Neural crest cell (in vitro differentiated cells): ENCODE results near the gene CTSZ. TPM values are rescaled to one million over a fixed set of nuclear protein-coding genes. Genes with fewer than 3 reads are reported as not detected.
"Not testable (repeated sequence)": the region's sequence is repeated elsewhere in the genome, so short reads cannot be mapped to it uniquely, and the experiment has no call there.

Source experiments
- DNase-seq: peaks from one replicate; pipeline ENCODE4 v3.0.0; 2021; ENCODE audit warnings: low read depth, mixed read lengths, low spot score
- H3K27ac Mint-ChIP-seq: one replicate; pipeline ENCODE4 v1.8.0; 2021; ENCODE audit warnings: mild to moderate bottlenecking, mixed read lengths; ENCODE audit not compliant: unreplicated experiment
- H3K27me3 Mint-ChIP-seq: 2 replicates; pipeline ENCODE4 v1.8.0; 2021; ENCODE audit warnings: low read depth, mild to moderate bottlenecking, mixed read lengths
- H3K36me3 Mint-ChIP-seq: 2 replicates; pipeline ENCODE4 v1.8.0; 2021; ENCODE audit warnings: low read depth, mild to moderate bottlenecking, mixed read lengths
- H3K4me1 Mint-ChIP-seq: 2 replicates; pipeline ENCODE4 v1.8.0; 2021; ENCODE audit warnings: mixed read lengths
- H3K4me3 Mint-ChIP-seq: one replicate; pipeline ENCODE4 v1.8.0; 2021; ENCODE audit warnings: mild to moderate bottlenecking, mixed read lengths
- H3K9me3 Mint-ChIP-seq: 2 replicates; pipeline ENCODE4 v1.8.0; 2021; ENCODE audit warnings: mixed read lengths
- total RNA-seq: library from RNA; stranded (reverse); gene quantifications from 2 replicates; pipeline ENCODE4 v1.2.1, GENCODE V29; 2021
- TF ChIP-seq, protein P1 (sequence below): fragments of 200-600 bp; sonication (generic); conservative IDR thresholded peaks from 2 replicates; pipeline ENCODE4 v1.5.0; 2021; ENCODE audit warnings: antibody characterized with exemption, mild to moderate bottlenecking

Gene CTSZ
- total RNA-seq, 1 donor from 2014 or later, result 22.7 TPM

DNA sequence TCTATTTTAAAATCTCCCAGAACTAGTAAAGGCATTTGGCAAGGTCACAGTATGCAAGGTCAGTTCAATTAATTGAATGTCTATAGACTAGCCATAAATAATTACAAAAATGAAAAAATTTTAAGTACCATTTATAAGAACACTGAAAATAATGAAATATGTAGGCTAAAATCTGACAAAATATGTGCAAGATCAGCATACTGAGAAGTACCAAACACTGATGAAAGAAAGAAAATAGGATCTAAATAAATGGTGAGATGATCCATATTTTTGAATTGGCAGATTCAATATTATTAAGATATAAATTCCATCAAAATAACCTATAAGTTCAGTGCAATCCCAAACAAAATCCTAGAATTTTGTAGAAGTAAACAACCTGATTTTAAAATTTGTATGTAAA lies 54.0 kb downstream of the CTSZ start:
- TF ChIP-seq, protein P1, sequence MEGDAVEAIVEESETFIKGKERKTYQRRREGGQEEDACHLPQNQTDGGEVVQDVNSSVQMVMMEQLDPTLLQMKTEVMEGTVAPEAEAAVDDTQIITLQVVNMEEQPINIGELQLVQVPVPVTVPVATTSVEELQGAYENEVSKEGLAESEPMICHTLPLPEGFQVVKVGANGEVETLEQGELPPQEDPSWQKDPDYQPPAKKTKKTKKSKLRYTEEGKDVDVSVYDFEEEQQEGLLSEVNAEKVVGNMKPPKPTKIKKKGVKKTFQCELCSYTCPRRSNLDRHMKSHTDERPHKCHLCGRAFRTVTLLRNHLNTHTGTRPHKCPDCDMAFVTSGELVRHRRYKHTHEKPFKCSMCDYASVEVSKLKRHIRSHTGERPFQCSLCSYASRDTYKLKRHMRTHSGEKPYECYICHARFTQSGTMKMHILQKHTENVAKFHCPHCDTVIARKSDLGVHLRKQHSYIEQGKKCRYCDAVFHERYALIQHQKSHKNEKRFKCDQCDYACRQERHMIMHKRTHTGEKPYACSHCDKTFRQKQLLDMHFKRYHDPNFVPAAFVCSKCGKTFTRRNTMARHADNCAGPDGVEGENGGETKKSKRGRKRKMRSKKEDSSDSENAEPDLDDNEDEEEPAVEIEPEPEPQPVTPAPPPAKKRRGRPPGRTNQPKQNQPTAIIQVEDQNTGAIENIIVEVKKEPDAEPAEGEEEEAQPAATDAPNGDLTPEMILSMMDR, result no peak
- no peaks in the 10 kb centered on the region for H3K36me3 Mint-ChIP-seq
- H3K27me3 Mint-ChIP-seq, result no peaks in the 10 kb centered on the region
- DNase-seq, result no peak
- no peak overlapping the region for H3K27ac Mint-ChIP-seq
- no peak overlapping the region for H3K4me3 Mint-ChIP-seq
- H3K4me1 Mint-ChIP-seq, result no peaks in the 10 kb centered on the region
- H3K9me3 Mint-ChIP-seq, result peaks cover 7% of the 10 kb centered on the region

DNA sequence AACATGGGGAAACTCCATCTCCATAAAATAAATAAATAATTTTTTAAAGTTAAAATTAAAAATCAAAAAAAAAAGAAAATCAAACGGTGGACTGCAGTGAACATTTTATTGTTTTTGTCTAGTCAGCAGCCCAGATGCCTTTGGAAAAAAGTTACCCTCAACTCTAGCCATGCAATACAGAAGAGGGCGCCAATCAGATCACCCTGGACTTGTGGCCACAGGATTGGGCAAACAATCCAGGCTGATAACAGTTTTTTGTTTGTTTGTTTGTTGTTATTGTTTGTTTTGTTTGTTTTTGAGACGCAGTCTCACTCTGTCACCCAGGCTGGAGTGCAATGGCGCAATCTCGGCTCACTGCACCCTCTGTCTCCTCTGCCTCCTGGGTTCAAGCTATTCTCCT lies 56.5 kb downstream of the CTSZ start:
- H3K36me3 Mint-ChIP-seq, result no peaks in the 10 kb centered on the region
- no peak for DNase-seq
- no peaks in the 10 kb centered on the region for H3K27me3 Mint-ChIP-seq
- TF ChIP-seq, protein P1, result no peak
- H3K4me1 Mint-ChIP-seq, result no peaks in the 10 kb centered on the region
- no peak overlapping the region for H3K4me3 Mint-ChIP-seq
- H3K9me3 Mint-ChIP-seq, result peaks cover 5% of the 10 kb centered on the region
- H3K27ac Mint-ChIP-seq, result no peak overlapping the region

DNA sequence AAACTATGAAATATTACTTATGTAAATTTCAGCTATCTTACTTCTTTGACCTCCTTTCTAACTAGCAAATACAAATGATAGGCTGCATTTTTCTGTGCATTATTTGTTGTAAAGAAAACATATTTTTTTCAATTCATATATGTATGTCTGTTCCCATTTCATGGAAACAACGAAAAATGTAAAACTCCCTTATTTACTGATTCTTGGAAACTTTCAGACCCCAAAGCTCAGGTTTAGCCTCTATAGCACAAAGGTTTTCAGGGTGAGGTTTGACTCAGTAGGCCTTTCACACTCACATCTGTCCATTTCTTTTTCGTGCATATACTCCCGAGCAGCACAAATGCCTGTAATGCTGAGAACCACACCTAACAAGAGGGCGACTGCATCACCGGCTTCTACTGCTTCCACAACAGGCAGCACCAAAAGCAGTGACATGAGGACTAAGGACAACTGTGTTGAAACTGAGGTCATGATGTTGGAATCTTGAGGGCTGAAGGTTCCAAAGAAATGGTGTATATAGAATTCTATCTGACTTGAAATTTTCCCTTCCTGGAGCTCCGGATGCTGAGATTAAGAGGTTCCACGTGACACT lies 59.2 kb downstream of the CTSZ start:
- H3K27ac Mint-ChIP-seq, H3K9me3 Mint-ChIP-seq, H3K36me3 Mint-ChIP-seq, H3K4me1 Mint-ChIP-seq, H3K27me3 Mint-ChIP-seq, DNase-seq, H3K4me3 Mint-ChIP-seq: not testable (repeated sequence)

DNA sequence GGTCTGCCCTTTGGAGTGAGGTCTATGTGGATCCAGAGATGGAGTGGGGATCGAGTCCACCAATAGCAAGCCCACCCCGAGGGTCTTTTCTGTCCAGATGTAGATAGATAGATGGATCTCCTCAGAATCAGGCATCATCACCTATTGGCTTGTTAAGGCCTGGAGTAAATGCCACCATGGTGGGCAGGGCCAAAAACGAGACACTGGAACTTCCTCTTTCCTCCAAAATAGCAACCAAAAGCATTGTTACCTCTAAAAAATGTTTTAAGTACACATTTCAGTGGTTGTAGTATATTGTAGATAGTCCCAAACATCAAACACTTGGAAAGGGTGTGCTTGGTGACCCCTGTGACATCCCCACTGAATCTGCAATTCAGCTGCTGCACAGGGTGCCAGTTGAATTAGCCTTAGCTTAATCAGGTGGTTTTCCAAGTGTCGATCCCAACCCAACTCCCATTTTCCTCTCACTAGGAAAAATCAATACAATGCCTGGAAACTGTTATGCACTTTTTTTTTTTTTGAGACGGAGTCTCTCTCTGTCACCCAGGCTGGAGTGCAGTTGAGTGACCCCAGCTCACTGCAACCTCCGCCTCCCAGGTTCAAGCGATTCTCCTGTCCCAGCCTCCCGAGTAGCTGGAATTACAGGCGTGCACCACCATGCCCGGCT lies 61.0 kb downstream of the CTSZ start:
- Mint-ChIP-seq H3K9me3 (no peaks in the 10 kb centered on the region), H3K27me3 (peaks cover 8% of the 10 kb centered on the region), H3K4me3 (no peak overlapping the region), H3K36me3 (no peaks in the 10 kb centered on the region), H3K27ac (no peak overlapping the region), H3K4me1 (no peaks in the 10 kb centered on the region)
- TF ChIP-seq, protein P1, result no peak
- DNase-seq, result no peak

Other genes with a start within 250 kb of the CTSZ start
- 3.8 and 6.3 TPM in 2 replicates for gene GNAS-AS1, start 156.4 kb downstream of the CTSZ start, total RNA-seq
- gene GNAS, start 154.5 kb downstream of the CTSZ start, total RNA-seq, result 1,339 and 1,425 TPM in 2 replicates
- gene NELFCD, start 26.0 kb downstream of the CTSZ start, total RNA-seq, result 117 and 130 TPM in 2 replicates
- not detected in 2 replicates for gene TUBB1, start 12.2 kb upstream of the CTSZ start, total RNA-seq
- 66.0 and 74.9 TPM in 2 replicates for gene ATP5F1E, start 25.1 kb upstream of the CTSZ start, total RNA-seq
- 45.3 and 53.6 TPM in 2 replicates for gene PRELID3B, start 35.5 kb upstream of the CTSZ start, total RNA-seq
- gene ZNF831, start 156.6 kb upstream of the CTSZ start, total RNA-seq, result not detected in 2 replicates